GM21723 (cell line): ENCODE results near the gene WHAMM.
"Not testable (repeated sequence)": the region's sequence is repeated elsewhere in the genome, so short reads cannot be mapped to it uniquely, and the experiment has no call there.

ENCODE experiments used
- ATAC-seq: cut with Tn5 transposase; IDR thresholded peaks from one replicate; pipeline ENCODE4 v1.9.1; 2021; ENCODE audit warnings: mild to moderate bottlenecking, moderate library complexity; ENCODE audit not compliant: unreplicated experiment

Gene WHAMM, protein sequence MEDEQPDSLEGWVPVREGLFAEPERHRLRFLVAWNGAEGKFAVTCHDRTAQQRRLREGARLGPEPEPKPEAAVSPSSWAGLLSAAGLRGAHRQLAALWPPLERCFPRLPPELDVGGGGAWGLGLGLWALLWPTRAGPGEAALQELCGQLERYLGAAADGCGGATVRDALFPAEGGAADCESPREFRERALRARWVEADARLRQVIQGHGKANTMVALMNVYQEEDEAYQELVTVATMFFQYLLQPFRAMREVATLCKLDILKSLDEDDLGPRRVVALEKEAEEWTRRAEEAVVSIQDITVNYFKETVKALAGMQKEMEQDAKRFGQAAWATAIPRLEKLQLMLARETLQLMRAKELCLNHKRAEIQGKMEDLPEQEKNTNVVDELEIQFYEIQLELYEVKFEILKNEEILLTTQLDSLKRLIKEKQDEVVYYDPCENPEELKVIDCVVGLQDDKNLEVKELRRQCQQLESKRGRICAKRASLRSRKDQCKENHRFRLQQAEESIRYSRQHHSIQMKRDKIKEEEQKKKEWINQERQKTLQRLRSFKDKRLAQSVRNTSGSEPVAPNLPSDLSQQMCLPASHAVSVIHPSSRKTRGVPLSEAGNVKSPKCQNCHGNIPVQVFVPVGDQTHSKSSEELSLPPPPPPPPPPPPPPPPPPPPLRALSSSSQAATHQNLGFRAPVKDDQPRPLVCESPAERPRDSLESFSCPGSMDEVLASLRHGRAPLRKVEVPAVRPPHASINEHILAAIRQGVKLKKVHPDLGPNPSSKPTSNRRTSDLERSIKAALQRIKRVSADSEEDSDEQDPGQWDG

DNA sequence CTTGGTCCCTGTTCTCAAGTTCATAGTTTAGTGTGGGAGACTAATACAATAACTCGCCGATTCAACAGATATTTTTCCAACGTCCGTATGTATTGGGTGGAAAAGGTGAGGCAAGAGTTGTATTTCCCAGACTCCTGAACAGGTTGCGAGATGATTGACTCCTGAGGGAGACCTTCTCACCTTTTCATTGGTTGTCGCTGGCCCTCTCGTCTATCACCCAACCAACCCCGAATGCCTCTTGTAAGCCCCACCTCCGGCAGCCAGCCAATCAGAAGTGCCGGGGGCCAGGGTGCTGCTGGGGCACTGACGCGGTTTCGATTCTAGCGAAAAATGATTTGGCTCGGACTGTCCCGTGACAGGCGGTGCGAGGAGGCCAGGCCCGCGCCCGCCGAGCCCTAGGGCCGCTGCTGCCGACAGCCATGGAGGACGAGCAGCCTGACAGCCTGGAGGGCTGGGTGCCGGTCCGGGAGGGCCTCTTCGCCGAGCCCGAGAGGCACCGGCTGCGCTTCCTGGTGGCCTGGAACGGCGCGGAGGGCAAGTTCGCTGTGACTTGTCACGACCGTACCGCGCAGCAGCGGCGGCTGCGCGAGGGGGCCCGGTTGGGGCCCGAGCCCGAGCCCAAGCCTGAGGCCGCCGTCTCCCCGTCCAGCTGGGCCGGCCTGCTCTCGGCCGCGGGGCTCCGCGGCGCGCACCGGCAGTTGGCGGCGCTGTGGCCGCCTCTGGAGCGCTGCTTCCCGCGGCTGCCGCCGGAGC, at the start of gene WHAMM:
Gene WHAMM (plus strand): TSS at position 321 of the 753 bp plus-strand sequence. CDS start 99 bp downstream, at position 420.
- ATAC-seq, result peak; percentile 81

GRCh38 chr15:82763361-82764116, 45.9 kb upstream of the WHAMM start:
- ATAC-seq, result no peak

GRCh38 chr15:82764117-82764490, 45.3 kb upstream of the WHAMM start:
- no peak for ATAC-seq

DNA sequence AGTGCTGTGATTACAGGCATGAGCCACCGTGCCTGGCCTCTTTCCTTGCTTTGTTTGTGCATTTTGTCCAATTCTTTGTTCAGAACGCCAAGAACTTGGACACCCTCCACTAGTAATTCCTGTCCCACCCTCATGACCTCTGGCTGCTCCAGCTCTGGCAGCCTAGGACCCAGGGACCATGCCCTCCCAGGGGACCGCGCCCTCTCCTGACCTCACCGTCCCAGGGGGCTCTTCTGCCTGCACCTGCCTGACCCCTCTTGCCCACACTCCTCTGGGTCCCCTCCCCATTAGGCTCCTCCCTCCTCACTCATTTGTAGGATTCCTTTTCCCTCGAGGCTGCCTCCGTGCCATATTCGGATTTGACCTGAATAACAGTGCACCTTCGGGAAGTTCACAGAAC, 44.7 kb upstream of the WHAMM start:
- no peak for ATAC-seq

GRCh38 chr15:82766201-82766600, 43.2 kb upstream of the WHAMM start:
- not testable (repeated sequence) for ATAC-seq

- no peak for ATAC-seq
These were observed 42.1 kb upstream of the WHAMM start for GRCh38 chr15:82767163-82767829.

- no peak for ATAC-seq
These were observed 40.9 kb upstream of the WHAMM start for GRCh38 chr15:82768414-82769054.

DNA sequence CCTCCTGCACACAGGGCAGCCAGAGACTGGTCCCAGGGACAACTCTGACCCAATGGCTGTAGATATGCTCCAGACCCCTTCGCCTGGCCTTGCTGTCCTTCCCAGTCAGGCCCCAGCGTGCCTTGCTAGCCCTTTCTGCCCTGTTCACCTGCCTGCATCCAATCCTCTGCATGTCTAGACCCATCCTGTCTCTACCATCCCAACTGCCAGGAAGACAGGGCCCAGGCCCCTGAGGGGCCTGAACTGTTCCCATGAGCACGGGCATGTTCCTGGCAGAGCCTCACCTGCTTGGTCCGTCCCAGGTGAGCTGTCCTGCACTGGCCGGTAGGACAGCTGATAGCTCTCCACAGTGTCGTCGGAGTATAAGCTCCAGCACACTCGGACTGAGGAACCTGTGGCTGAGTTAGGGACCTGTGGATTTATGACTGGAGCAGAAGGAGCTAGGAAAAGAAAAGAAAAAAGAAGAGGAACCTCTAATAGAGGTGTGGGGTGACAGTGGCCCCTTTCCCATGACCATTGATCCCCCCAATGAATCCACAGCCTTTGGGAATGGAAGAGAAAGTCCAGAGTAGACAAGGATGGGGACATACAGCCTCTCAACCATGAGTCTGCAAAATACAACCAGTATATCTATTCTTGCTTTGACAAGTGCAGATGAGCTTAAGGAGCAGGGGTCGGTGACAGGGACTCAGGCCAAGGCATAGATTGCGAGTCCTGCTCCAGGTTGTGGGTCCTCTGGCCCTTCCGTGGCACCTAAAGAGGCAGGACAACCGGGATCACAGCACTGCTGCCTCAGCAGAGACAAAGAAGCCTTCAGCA, 37.4 kb upstream of the WHAMM start:
- ATAC-seq, result no peak

GRCh38 chr15:82774496-82774895, 34.9 kb upstream of the WHAMM start:
- ATAC-seq, result no peak

GRCh38 chr15:82778755-82779154, 30.7 kb upstream of the WHAMM start:
- ATAC-seq, result no peak

DNA sequence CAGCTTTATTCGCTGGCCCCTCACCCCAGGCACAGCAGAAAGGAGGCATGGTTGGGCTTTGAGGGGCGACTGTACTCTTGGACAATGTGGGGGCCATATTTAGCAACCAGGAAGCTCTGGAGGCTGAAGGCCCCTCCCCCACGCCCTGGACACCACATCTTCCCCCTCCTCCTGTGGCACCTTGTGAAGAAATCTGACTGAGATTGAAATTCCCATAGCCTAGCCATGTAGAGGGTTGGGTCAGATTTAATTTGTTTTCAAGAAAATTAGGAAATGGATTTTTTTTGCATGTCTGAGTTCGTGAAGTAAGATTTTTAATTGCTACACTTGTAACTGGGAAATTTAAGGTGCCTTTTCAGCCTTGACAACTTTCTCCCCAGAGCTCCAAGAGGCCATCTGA, 28.1 kb upstream of the WHAMM start:
- ATAC-seq, result no peak

DNA sequence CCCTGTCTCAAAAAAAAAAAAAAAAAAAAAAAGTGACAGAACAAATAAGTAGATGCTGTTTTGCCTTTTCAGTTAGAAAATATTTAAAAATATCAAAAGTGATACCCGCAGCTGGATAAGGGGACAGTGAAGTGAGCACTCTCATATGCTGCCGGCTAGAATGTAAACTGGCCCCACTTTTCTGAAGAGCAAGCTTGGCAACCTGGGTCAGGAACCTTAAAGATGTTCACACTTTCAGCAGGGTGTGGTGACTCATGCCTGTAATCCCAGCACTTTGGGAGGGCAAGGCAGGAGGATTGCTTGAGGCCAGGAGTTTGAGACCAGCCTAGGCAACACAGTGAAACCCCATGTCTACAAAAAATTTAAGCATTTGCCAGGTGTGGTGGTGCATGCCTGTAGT, 20.9 kb upstream of the WHAMM start:
- ATAC-seq, result no peak

DNA sequence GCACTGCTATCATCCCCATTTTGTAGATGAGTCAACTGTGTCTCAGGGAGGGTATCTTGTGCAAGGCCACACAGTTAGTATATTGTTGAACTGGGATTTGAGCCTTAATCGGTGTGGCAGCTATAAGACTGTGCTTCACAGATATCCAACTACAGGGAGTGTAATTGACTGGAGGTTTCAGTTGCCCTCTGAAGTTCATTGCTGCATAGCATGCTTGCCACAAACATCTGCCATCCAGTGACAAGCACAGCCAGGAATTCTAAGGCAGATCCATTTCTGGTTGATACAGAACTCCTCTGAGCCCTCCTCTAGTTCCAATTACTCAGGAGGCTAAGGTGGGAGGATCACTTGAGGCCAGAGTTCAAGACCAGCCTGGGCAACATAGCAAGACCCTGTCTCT, 19.9 kb upstream of the WHAMM start:
- no peak for ATAC-seq

DNA sequence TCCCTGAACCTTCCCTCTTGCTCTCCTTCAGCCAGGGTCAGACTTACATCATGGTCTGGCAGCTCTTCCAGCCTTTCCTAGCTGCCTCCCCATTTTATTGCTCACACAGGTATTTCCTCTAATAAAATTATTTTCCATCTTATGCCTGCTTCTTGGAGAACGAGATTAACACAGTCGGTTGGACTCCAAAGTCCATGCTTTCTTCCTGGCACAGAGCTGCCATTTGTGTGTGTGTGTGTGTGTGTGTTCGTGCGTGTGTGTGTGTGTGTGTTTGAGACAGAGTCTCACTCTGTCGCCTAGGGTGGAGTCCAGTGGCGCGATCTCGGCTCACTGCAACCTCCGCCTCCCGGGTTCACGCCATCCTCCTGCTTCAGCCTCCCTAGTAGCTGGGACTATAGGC, 19.1 kb upstream of the WHAMM start:
- ATAC-seq, result no peak

DNA sequence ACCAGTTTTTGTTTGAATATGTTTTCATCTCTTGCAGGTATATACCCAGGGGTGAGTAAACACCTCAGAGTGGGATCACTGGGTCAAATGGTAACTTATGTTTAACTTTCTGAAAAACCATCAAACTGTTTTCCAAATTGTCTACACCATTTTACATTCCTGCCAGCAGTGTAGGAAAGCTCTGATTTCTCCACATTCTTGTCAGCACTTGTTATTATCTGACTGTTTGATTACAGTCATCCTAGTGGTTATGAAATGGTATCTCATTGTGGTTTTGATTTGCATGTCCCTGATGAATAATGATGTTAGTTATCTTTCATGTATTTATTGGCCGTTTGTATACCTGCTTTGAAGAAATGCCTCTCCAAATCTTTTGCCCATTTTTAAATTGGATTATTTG, 17.4 kb upstream of the WHAMM start:
- no peak for ATAC-seq

- ATAC-seq, result no peak
These were observed 15.7 kb upstream of the WHAMM start for GRCh38 chr15:82793737-82794136.

DNA sequence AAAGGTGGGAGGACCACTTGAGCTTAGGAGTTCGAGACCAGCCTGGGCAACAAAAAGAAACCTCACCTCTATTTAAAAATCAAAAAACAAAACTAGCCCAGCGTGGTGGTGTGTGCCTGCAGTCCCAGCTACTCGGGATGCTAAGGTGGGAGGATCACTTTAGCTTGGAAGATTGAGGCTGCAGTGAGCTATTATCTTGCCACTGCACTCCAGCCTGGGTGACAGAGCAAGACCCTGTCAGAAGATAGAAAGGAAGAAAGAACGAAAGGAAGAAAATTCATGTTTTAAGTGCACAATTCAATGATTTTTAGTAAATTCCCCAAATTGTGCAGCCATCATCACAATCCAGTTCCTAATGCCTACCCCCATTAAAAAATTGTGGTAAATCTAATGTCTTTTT, 11.3 kb upstream of the WHAMM start:
- ATAC-seq, result no peak

- no peak for ATAC-seq
These were observed 10.8 kb upstream of the WHAMM start for GRCh38 chr15:82798531-82799166.
